Medulla oblongata (tissue), 1 donor: ENCODE measurements around the gene CLEC3B.
"Not testable (repeated sequence)": the region's sequence is repeated elsewhere in the genome, so short reads cannot be mapped to it uniquely, and the experiment has no call there.

Source experiments
- DNase-seq: peaks from one replicate; pipeline ENCODE4 v3.0.0-alpha.2; 2015; ENCODE audit errors: extremely low spot score

CLEC3B gene, protein sequence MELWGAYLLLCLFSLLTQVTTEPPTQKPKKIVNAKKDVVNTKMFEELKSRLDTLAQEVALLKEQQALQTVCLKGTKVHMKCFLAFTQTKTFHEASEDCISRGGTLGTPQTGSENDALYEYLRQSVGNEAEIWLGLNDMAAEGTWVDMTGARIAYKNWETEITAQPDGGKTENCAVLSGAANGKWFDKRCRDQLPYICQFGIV

DNA sequence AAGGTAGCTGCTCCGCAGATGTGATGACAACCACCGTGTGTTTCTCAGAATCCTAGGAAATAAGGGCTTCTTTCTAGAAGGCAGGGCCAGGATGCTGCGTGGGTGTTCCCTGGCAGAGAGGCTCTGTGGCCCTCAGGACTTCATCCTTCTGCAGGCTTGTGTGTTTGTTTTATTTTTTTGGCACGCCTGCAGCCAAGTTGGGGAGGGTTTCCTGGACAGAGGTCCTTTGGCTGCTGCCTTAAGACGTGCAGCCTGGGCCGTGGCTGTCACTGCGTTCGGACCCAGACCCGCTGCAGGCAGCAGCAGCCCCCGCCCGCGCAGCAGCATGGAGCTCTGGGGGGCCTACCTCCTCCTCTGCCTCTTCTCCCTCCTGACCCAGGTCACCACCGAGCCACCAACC is at the start of gene CLEC3B:
TSS of gene CLEC3B (plus strand) at position 266 of the 400 bp plus-strand sequence. CDS start at position 326, 60 bp downstream.
- no peak for DNase-seq

DNA sequence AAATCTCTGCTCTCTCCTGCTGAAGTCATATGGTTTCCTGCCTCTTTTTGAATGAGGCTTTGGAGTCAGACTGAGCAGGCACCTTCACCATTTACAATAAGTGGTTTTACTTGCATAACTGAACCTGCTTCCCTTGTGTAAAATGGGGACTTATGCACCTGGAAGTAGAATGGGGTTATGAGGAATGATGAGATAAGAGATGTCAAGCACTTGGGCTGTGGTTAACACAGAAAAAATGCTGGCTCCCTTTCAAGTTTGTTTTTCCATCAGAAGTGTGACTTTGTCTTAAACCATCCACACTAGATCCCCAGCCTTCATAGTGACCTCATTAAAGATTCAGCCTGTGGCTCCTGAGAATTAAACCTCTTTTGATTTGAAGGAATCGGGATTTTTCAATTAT is 44.9 kb upstream of the CLEC3B start:
- DNase-seq, result no peak

GRCh38 chr3:44981751-44982150 is 44.4 kb upstream of the CLEC3B start:
- DNase-seq, result no peak

DNA sequence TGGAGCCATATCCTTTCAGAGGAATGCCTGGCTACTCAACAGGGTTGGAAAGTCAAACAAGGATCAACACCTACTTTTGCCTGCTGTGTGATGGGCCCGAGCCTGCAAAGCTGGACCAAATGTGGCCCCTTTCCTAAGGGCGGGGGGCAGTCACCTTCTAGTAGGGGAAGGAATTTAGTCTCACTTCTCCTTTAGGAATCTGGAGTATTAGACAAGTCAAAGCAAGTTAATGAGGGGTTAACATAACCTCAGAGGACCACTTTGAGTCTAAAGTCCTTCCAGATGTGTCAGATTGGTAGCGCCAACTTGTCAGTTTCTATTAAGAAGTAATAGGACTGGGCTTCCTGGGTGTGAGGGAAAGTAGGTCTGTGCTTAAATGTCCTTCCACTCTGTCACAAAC is 43.3 kb upstream of the CLEC3B start:
- DNase-seq, result no peak

- no peak for DNase-seq
Observed at GRCh38 chr3:44983484-44983941, 42.6 kb upstream of the CLEC3B start.

DNA sequence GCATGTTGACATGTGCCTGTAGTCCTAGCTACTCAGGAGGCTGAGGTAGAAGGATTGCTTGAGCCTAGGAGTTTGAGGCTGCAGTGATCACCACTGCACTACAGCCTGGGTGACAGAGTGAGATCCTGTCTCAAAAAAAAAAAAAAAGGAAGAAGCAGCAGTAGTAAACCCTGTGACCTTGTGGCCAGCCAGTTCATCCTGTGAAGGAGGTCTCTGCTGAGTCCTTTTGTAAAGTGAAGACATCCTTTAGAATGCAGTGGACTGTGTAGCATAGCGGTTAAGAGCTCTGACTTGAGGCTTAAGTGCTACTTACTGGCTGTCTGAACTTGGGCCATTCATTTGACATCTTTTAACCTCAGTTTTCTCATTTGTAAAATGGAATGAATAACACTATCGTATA is 41.8 kb upstream of the CLEC3B start:
- DNase-seq, result no peak

- DNase-seq, result not testable (repeated sequence)
Observed at GRCh38 chr3:44986330-44986729, 39.8 kb upstream of the CLEC3B start.

- DNase-seq, result no peak
Observed at GRCh38 chr3:44987332-44987731, 38.8 kb upstream of the CLEC3B start.

GRCh38 chr3:44988073-44988472 is 38.0 kb upstream of the CLEC3B start:
- DNase-seq, result no peak

DNA sequence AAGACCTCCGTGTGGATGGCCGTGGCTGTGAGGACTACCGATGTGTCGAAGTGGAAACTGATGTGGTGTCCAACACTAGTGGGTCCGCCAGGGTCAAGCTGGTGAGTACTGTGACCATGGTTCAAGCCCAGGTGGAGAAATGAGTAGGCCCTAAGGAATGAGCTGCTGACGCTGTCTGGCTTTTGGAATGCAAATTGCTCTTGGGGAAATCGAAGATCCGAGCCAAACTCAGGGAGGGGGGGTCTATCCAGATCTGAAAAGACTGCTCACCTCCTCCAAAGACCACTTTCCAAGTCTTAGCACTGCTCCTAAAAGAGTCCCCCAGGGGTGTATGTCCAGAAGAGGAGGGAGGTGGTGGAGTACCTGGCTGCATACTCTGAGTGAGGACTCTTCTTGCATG is 37.0 kb upstream of the CLEC3B start:
- DNase-seq, result no peak

GRCh38 chr3:44989636-44990373 is 36.3 kb upstream of the CLEC3B start:
- peak; percentile 19 for DNase-seq

DNA sequence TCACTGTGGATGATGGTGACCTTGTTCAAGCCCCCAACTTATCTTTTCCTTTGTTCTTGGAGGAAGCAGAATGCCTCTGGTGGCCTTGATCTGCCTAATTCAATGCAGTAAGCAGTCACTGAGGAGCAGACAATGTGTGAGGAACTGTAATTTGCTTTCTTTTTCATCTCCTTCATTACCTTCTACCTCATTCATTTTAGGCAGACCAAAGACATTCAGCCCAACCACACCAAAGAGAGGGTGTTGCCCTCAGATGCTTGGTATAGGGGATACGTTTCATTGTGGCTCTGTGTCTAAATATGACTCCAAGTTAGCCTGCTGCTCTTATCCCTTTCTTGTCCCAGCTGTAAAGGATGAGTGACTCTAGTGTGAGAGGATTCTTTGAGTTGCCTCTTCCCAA is 34.8 kb upstream of the CLEC3B start:
- no peak for DNase-seq

DNA sequence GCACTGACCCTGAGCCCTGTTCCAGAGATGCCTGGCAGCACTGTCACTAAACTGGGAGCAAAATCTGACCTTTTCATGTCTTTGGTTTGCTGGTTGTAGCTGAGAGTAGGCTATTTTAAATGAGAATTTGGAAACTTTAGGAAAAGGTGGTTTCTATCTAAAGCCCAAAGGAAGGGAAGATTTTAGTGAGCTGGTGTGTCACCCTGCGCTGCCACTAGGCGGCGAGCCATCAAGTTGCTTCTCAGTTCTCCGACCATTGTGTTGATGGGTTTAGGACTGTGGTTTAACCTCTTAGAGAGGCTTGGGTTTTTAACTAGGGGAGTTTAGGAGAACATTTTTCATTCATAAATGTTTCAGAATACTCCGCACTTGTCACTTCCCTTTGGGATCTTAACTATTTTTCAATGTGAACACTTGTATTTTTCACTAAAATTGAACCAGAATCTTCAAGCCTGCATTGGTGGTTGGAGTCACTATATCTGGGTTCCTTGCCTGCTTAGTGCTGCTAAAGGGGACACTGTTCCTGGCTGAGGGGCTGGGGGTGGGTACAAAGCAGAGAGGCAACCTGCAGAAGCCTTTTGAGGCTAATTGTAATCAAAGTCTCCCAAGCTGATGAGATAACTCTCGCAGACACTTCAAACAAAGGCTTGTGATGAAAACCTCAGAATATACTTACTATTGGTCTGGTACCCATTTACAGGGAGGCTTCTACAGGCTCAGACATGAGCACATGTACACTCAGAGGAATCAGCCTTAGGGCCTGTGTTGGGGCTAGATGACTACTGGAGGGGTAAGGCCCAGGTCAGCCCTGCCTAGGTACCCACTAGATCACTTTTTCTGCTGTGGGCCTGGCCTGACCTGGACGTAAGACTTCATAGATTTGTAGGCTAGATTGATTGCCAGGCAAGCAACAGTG is 33.3 kb upstream of the CLEC3B start:
- DNase-seq, result no peak

- no peak for DNase-seq
Observed at GRCh38 chr3:44993471-44994205, 32.5 kb upstream of the CLEC3B start.

- peak; percentile 51 for DNase-seq
Observed at GRCh38 chr3:44995142-44995770, 30.8 kb upstream of the CLEC3B start.

DNA sequence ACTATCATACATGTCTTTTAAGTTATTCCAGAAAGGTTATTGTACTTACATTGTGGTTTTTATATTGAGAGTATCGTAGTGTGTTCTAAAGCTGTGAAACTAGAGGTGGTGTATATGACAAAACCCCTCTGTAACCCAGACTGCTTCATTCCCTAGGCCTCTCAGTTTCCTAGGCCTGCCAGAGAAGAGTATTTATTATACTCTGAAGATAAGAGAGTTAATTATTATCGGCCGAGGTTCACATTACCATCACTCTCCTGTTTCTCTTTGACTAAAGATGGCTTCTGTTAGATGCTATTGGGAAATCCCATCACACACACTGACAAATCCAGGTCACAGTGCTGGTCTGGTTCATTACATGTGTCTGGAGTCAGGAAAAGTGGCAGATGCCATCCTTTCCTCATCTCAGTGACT is 29.5 kb upstream of the CLEC3B start:
- no peak for DNase-seq

- no peak for DNase-seq
Observed at GRCh38 chr3:44999782-45000181, 26.3 kb upstream of the CLEC3B start.

GRCh38 chr3:45000823-45001222 is 25.3 kb upstream of the CLEC3B start:
- no peak for DNase-seq

GRCh38 chr3:45001738-45002137 is 24.4 kb upstream of the CLEC3B start:
- DNase-seq, result no peak

- DNase-seq, result no peak
Observed at GRCh38 chr3:45002139-45002660, 23.9 kb upstream of the CLEC3B start.

DNA sequence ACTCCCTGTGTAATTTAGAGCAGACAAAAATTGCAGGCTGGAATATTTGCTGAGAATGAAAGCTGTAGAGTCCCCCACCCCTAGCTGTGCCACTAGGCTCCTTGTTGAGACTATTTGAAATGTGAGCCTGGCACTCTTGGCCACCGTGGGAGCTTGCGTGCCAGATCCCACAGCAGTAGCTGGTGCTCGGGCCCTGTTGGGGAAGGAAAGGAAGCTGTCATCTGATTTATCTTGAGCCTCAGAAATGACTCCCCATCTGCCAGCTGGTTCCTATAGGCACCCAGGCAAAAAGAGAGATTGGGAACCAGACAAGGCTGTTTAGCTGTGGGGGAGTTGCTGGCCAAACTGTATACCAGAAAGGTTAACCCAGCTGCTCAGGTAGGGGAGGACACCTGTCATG is 23.4 kb upstream of the CLEC3B start:
- DNase-seq, result no peak
